ENCODE measurements around the gene NAT16. TPM values are rescaled to one million over a fixed set of nuclear protein-coding genes. Genes with fewer than 3 reads are reported as not detected.
A peak's percentile ranks its signal among the peaks of the same experiment; 100 is the strongest.

NAT16 gene
- total and polyA plus RNA-seq, 10 of the 15 experiments (the other 5 are each of a cell fraction or from before 2014, with no cell fraction given), result not detected

DNA sequence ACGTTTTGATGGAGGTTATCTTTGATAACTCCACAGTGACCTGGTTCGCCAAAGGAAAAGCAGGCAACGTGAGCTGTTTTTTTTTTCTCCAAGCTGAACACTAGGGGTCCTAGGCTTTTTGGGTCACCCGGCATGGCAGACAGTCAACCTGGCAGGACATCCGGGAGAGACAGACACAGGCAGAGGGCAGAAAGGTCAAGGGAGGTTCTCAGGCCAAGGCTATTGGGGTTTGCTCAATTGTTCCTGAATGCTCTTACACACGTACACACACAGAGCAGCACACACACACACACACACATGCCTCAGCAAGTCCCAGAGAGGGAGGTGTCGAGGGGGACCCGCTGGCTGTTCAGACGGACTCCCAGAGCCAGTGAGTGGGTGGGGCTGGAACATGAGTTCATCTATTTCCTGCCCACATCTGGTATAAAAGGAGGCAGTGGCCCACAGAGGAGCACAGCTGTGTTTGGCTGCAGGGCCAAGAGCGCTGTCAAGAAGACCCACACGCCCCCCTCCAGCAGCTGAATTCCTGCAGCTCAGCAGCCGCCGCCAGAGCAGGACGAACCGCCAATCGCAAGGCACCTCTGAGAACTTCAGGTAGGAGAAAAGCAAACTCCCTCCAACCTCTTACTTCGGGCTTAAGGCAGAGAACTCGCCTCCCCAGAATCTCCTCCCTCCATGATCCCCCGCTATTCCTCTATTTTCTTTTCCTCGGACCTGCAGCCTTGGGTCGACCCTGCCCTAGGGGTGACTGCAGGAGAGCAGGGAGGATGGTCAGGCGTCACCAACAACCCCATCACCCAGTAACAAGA lies 53.2 kb downstream of the NAT16 start, which contains the start of gene SERPINE1:
SERPINE1 (plus strand) TSS at position 454 of the 809 bp plus-strand sequence. CDS start 1,290 bp downstream, outside the sequence.
- POLR2A ChIA-PET, result interaction anchor here (0.6 to 1.4 kb wide), 6 partner anchors 12 to 260 kb away, joined by 3 to 6 read pairs (median 4); partner anchors contain the start of genes TRIM56, TRIP6 and UFSP1
- TF ChIP-seq YBX1 (IDR thresholded peaks at IDR 0.05) (no peak), CEBPB (IDR thresholded peaks at IDR 0.05; ENCODE audit: borderline replicate concordance in 1 of 2, low read depth in 2 of 2, low read length in 2 of 2) (no peak), EGR1 (IDR thresholded peaks at IDR 0.05; ENCODE audit: borderline replicate concordance in 1 of 2, low read depth in 2 of 2, low read length in 2 of 2) (peak in 1 of 2 experiments; percentile 73; a peak in 1 of 3 replicates), GATAD2B (conservative IDR thresholded peaks at IDR 0.05; ENCODE audit: low read depth) (0 out of 2 replicates have a peak, but pooled peaks have one; percentile 22), TCF12 (IDR thresholded peaks at IDR 0.05; ENCODE audit: low read depth, low read length) (0 out of 2 replicates have a peak, but pooled peaks have one; percentile 54), KAT2A (conservative IDR thresholded peaks at IDR 0.05; ENCODE audit: control insufficient read depth, low read depth, low read length) (no peak), SMARCA5 (IDR thresholded peaks at IDR 0.05) (0 out of 2 replicates have a peak, but pooled peaks have one; percentile 30), CHD4 (IDR thresholded peaks at IDR 0.05) (no peak), POLR2A (IDR thresholded peaks at IDR 0.05; ENCODE audit: low read depth, low read length) (peak; percentile 71), BCL11A (IDR thresholded peaks at IDR 0.05; ENCODE audit: low read depth, low read length) (no peak), RUNX3 (IDR thresholded peaks at IDR 0.05; ENCODE audit: low read length) (peak; percentile 51), WRNIP1 (IDR thresholded peaks at IDR 0.05; ENCODE audit: borderline replicate concordance, low read depth, low read length) (no peak), IKZF2 (IDR thresholded peaks at IDR 0.05) (peak in 1 of 2 experiments; percentile 15; a peak in 2 of 4 replicates), GABPA (IDR thresholded peaks at IDR 0.05; ENCODE audit: low read depth) (0 out of 2 replicates have a peak, but pooled peaks have one; percentile 14), CREB1 (IDR thresholded peaks at IDR 0.05; ENCODE audit: low read depth) (0 out of 2 replicates have a peak, but pooled peaks have one; percentile 27), SP1 (IDR thresholded peaks at IDR 0.05; ENCODE audit: low read depth, low read length) (no peak), ATF7 (IDR thresholded peaks at IDR 0.05; ENCODE audit: low read depth) (peak; percentile 54; the same call in 1 of the 2 replicates), NR2C2 (IDR thresholded peaks at IDR 0.05; ENCODE audit: borderline replicate concordance, control insufficient read depth, insufficient read length, low read depth) (no peak), NR2F1 (conservative IDR thresholded peaks at IDR 0.05) (peak; percentile 86), IKZF1 (conservative IDR thresholded peaks at IDR 0.05) (peak; percentile 46), HDGF (IDR thresholded peaks at IDR 0.05) (0 out of 2 replicates have a peak, but pooled peaks have one; percentile 15)
- TF ChIP-seq, protein P1, sequence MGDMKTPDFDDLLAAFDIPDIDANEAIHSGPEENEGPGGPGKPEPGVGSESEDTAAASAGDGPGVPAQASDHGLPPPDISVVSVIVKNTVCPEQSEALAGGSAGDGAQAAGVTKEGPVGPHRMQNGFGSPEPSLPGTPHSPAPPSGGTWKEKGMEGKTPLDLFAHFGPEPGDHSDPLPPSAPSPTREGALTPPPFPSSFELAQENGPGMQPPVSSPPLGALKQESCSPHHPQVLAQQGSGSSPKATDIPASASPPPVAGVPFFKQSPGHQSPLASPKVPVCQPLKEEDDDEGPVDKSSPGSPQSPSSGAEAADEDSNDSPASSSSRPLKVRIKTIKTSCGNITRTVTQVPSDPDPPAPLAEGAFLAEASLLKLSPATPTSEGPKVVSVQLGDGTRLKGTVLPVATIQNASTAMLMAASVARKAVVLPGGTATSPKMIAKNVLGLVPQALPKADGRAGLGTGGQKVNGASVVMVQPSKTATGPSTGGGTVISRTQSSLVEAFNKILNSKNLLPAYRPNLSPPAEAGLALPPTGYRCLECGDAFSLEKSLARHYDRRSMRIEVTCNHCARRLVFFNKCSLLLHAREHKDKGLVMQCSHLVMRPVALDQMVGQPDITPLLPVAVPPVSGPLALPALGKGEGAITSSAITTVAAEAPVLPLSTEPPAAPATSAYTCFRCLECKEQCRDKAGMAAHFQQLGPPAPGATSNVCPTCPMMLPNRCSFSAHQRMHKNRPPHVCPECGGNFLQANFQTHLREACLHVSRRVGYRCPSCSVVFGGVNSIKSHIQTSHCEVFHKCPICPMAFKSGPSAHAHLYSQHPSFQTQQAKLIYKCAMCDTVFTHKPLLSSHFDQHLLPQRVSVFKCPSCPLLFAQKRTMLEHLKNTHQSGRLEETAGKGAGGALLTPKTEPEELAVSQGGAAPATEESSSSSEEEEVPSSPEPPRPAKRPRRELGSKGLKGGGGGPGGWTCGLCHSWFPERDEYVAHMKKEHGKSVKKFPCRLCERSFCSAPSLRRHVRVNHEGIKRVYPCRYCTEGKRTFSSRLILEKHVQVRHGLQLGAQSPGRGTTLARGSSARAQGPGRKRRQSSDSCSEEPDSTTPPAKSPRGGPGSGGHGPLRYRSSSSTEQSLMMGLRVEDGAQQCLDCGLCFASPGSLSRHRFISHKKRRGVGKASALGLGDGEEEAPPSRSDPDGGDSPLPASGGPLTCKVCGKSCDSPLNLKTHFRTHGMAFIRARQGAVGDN (IDR thresholded peaks at IDR 0.05), result 0 out of 2 replicates have a peak, but pooled peaks have one; percentile 14

More for the DNA sequence above, 53.2 kb downstream of the NAT16 start, which contains the start of gene SERPINE1:
- no TSS peak for BruUV-seq (replicated peaks)
- Histone ChIP-seq H3K4me3 (no peak within 1 kb of the TSS; the same call in 1 of the 2 replicates), H3K79me2 (ENCODE audit: control insufficient read depth, insufficient read depth, low read length) (no peaks in the 10 kb centered on the region), H3K9ac (ENCODE audit: control insufficient read depth, insufficient read depth, low read length) (no peak within 1 kb of the TSS), H3K27me3 (replicated peaks in 1 of 2; ENCODE audit: control insufficient read depth in 2 of 2, insufficient read depth in 2 of 2, low read length in 1 of 2) (no peaks in the 10 kb centered on the region; a peak in 1 of 4 replicates), H2AFZ (ENCODE audit: control insufficient read depth, low read depth, low read length) (peak within 1 kb of the TSS; percentile 51), H3K4me1 (ENCODE audit: control insufficient read depth, insufficient read depth, low read length) (peaks cover 25% of the 10 kb centered on the region), H3K36me3 (ENCODE audit: control insufficient read depth in 2 of 2, insufficient read depth in 2 of 2, low read length in 1 of 2) (no peaks in the 10 kb centered on the region), H3K4me2 (ENCODE audit: control insufficient read depth, insufficient read depth) (peak within 1 kb of the TSS; percentile 90), H3K27ac (ENCODE audit: control insufficient read depth, insufficient read depth) (no peak within 1 kb of the TSS), H4K20me1 (ENCODE audit: control insufficient read depth, insufficient read depth) (no peaks in the 10 kb centered on the region), H3K9me3 (replicated peaks; ENCODE audit: control insufficient read depth, insufficient read depth, low read length) (no peaks in the 10 kb centered on the region)
- WGBS (ENCODE audit: insufficient coverage, insufficient replicate concordance, low lambda C conversion rate, missing lambda C conversion rate), result 20% methylated on average over 22 of the region's 22 CpGs
- CTCF ChIA-PET, result interaction anchor here (0.6 to 4.0 kb wide), 13 partner anchors 8 to 156 kb away, joined by 3 to 31 read pairs (median 4); partner anchors contain the start of gene TRIM56
- RAD21 ChIA-PET (ENCODE audit: unreplicated experiment), result interaction anchor here (0.7 to 2.6 kb wide), 4 partner anchors 11 to 252 kb away, joined by 3 to 11 read pairs (median 6); partner anchors contain the start of genes SRRT and TRIM56
- intact Hi-C loops (cut with micrococcal nuclease; ENCODE audit: unreplicated experiment), result no loop called here
- peak; percentile 79 for ATAC-seq
- SMC1A ChIA-PET (ENCODE audit: uncharacterized antibody, unreplicated experiment), result interaction anchor here (1.0 to 2.0 kb wide), 6 partner anchors 13 to 91 kb away, joined by 3 to 6 read pairs (median 3); partner anchors contain the start of genes VGF and ZNHIT1
- DNase-seq (ENCODE audit: low read depth, low spot score), result peak; percentile 47
- peak; percentile 54 for FAIRE-seq
- in situ Hi-C loops (cut with MboI), result no loop called here

Measured in GM12878 (cell line).